Neural progenitor cell (in vitro differentiated cells): ENCODE results near the gene KRTAP12-1.

Experiments used
- CTCF ChIP-seq: fragments of 200-600 bp; sonication (generic); IDR thresholded peaks from 2 replicates; pipeline ENCODE4 v1.5.1; 2017; ENCODE audit warnings: antibody characterized with exemption, mild to moderate bottlenecking
- EZH2 ChIP-seq: fragments of 200-600 bp; sonication (generic); IDR thresholded peaks from 2 replicates; pipeline ENCODE4 v1.6.1; 2017; ENCODE audit warnings: antibody characterized with exemption, mild to moderate bottlenecking, moderate library complexity
- EZH2phosphoT487 ChIP-seq: fragments of 200-600 bp; sonication (generic); IDR thresholded peaks from 2 replicates; pipeline ENCODE4 v1.6.1; 2017; ENCODE audit warnings: antibody characterized with exemption

DNA sequence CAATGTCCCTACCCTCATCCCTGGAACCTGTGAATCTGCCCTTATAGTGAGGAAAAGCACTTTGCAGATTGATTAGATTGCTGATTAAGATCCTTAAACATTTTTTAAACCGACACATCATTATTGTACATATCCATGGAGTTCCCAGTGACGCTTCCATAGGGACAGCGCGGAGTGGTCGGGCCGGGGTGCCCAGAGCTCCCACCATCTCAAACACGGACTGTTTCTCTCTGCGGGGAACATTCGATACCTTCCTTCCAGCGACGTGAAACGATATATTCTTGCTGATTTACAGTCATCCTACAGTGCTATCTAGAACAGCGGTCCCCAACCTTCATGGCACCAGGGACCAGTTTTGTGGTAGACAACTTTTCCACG lies 19.0 kb upstream of the KRTAP12-1 start:
- TF ChIP-seq CTCF, result no peak
- TF ChIP-seq EZH2phosphoT487, result no peak
- TF ChIP-seq EZH2, result no peak
